Vagina (tissue), 2 donors: ENCODE results near the gene MAFG. TPM values are rescaled to one million over a fixed set of nuclear protein-coding genes. Genes with fewer than 3 reads are reported as not detected.

Source experiments
- DNase-seq, 2 donors: peaks; one replicate each; pipeline ENCODE4 v3.0.0-alpha.2; 2017; ENCODE audit errors: extremely low spot score in 2 of 2
- H3K27ac ChIP-seq: fragments of 200-600 bp; sonication (generic); one replicate; pipeline ENCODE4 v1.5.1; 2019
- H3K27me3 ChIP-seq: fragments of 200-600 bp; sonication (generic); one replicate; pipeline ENCODE4 v1.5.1; 2019
- H3K36me3 ChIP-seq, 2 donors: fragments of 200-600 bp; sonication (generic); one replicate each; pipeline ENCODE4 v1.5.1; 2017 to 2019
- H3K4me1 ChIP-seq: fragments of 200-600 bp; sonication (generic); one replicate; pipeline ENCODE4 v1.5.1; 2019
- H3K4me3 ChIP-seq, 2 donors: fragments of 200-600 bp; sonication (generic); 1 replicate in 1 of 2; 2 replicates in 1 of 2; pipeline ENCODE4 v1.5.1; 2016 to 2019
- H3K9me3 ChIP-seq: fragments of 200-600 bp; sonication (generic); one replicate; pipeline ENCODE4 v1.5.1; 2019
- POLR2A ChIP-seq, 2 donors: fragments of 450-650 bp; IDR thresholded peaks; one replicate each; pipeline ENCODE4 v1.6.1; 2017; ENCODE audit warnings: antibody characterized with exemption in 2 of 2, mild to moderate bottlenecking in 2 of 2, moderate library complexity in 2 of 2
- POLR2AphosphoS5 ChIP-seq, 2 donors: sonication (generic); formaldehyde crosslinking; IDR thresholded peaks; one replicate each; pipeline ENCODE4 v1.9.0; 2017; ENCODE audit warnings: antibody characterized with exemption in 2 of 2, mild to moderate bottlenecking in 2 of 2, low read depth in 1 of 2; ENCODE audit not compliant: insufficient read depth in 1 of 2
- intact Hi-C: fragments of 100-400 bp; cut with DNase I; formaldehyde crosslinking; loops from one replicate; pipeline ENCODE4 v1.15.1; 2023
- total RNA-seq: library from RNA; depleted of rRNA; stranded (reverse); fragments of >200 nt; gene quantifications from one replicate; pipeline ENCODE4 v1.2.3, GENCODE V29; 2016
- TF ChIP-seq, protein P1 (sequence below), 3 experiments: fragments of 450-650 bp in 2 of 3; fragments of 200-600 bp in 1 of 3; sonication (generic) in 1 of 3; IDR thresholded peaks; one replicate each; pipeline ENCODE4 v1.5.1; 2017 to 2019; ENCODE audit warnings: antibody characterized with exemption in 3 of 3, mild to moderate bottlenecking in 2 of 3, moderate library complexity in 2 of 3

Gene MAFG
- total RNA-seq, 1 donor from 2014 or later = 18.9 TPM

- Histone ChIP-seq H3K27ac (no peak overlapping the region), H3K27me3 (no peaks in the 10 kb centered on the region), H3K4me1 (peaks cover 15% of the 10 kb centered on the region), H3K9me3 (no peaks in the 10 kb centered on the region), H3K36me3 (peaks cover 0 to 54% of the 10 kb centered on the region in 2 donors), H3K4me3 (no peak overlapping the region)
- intact Hi-C loops = no loop called here
- DNase-seq = no peak
- no peak for TF ChIP-seq POLR2A (IDR thresholded peaks at IDR 0.05)
- no peak for TF ChIP-seq POLR2AphosphoS5 (IDR thresholded peaks at IDR 0.05; ENCODE audit: insufficient read depth in 1 of 2, low read depth in 1 of 2)
- TF ChIP-seq, protein P1, sequence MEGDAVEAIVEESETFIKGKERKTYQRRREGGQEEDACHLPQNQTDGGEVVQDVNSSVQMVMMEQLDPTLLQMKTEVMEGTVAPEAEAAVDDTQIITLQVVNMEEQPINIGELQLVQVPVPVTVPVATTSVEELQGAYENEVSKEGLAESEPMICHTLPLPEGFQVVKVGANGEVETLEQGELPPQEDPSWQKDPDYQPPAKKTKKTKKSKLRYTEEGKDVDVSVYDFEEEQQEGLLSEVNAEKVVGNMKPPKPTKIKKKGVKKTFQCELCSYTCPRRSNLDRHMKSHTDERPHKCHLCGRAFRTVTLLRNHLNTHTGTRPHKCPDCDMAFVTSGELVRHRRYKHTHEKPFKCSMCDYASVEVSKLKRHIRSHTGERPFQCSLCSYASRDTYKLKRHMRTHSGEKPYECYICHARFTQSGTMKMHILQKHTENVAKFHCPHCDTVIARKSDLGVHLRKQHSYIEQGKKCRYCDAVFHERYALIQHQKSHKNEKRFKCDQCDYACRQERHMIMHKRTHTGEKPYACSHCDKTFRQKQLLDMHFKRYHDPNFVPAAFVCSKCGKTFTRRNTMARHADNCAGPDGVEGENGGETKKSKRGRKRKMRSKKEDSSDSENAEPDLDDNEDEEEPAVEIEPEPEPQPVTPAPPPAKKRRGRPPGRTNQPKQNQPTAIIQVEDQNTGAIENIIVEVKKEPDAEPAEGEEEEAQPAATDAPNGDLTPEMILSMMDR (IDR thresholded peaks at IDR 0.05) = no peak
Observed at GRCh38 chr17:81899514-81900166, 27.9 kb downstream of the MAFG start.

- Histone ChIP-seq H3K36me3 (peaks cover 0 to 62% of the 10 kb centered on the region in 2 donors), H3K27me3 (no peaks in the 10 kb centered on the region), H3K27ac (no peak overlapping the region), H3K4me3 (no peak overlapping the region), H3K9me3 (no peaks in the 10 kb centered on the region), H3K4me1 (peaks cover 15% of the 10 kb centered on the region)
- no peak for TF ChIP-seq POLR2AphosphoS5 (IDR thresholded peaks at IDR 0.05; ENCODE audit: insufficient read depth in 1 of 2, low read depth in 1 of 2)
- TF ChIP-seq POLR2A (IDR thresholded peaks at IDR 0.05) = no peak
- TF ChIP-seq, protein P1 (IDR thresholded peaks at IDR 0.05) = no peak
- no peak for DNase-seq
- intact Hi-C loops = no loop called here
Observed at GRCh38 chr17:81898885-81899284, 28.6 kb downstream of the MAFG start.

DNA sequence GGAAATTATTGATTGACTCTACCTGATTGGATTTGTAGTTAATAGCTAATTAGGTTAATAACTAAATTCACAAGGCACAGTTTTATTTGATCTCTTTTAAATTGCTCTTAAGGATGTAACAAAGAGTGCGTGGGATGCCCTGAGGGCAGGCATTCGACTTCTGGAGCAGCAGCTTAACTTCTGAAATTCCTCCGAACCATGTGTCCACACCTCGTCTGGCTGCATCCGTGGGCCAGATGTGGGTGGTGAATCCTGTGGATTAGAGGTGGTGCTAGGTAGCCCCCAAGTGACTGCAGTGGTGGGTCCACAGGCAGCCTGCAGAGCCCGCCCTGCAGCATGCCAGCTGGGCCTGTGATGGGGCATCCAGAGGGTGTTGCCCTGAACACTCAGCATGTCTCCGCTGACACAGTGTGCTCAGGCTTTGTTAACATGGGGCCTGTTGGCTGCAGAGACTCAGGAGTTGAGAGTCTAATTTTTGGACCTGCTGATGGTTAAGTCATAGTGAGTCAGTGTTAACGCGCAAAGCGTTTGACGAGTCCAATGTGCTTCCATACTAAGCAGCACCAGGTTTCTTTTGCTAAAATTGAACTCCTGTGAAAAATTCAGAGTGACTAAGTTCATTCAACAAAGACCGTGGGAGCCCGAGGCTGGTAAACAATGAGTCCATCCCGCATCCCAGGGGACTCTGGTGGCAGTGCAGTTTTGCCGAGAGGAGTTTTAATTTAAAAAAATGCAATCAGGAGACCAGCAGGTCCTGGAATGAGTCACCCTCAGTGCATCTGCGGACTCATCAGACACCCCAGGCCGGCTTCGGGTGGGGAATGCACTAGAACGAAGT lies 29.3 kb downstream of the MAFG start:
- TF ChIP-seq, protein P1 (IDR thresholded peaks at IDR 0.05) = no peak
- TF ChIP-seq POLR2AphosphoS5 (IDR thresholded peaks at IDR 0.05; ENCODE audit: insufficient read depth in 1 of 2, low read depth in 1 of 2) = no peak
- no peak for TF ChIP-seq POLR2A (IDR thresholded peaks at IDR 0.05)
- Histone ChIP-seq H3K27me3 (no peaks in the 10 kb centered on the region), H3K4me3 (no peak overlapping the region), H3K36me3 (peaks cover 0 to 62% of the 10 kb centered on the region in 2 donors), H3K27ac (no peak overlapping the region), H3K4me1 (peaks cover 21% of the 10 kb centered on the region), H3K9me3 (no peaks in the 10 kb centered on the region)
- intact Hi-C loops = no loop called here
- no peak for DNase-seq

DNA sequence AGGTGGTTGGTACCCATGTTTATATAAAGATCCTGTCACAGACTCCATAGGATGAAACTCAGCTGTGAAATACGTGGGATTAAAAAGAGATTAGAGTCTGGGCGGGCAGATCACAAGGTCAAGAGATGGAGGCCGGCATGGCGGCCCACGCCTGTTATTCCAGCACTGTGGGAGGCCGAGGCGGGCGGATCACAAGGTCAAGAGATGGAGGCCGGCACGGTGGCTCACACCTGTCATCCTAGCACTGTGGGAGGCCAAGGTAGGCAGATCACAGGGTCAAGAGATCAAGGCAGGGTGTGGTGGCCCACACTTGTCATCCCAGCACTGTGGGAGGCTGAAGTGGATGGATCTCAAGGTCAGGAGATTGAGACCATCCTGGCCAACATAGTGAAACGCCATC lies 32.1 kb downstream of the MAFG start:
- Histone ChIP-seq H3K4me1 (peaks cover 23% of the 10 kb centered on the region), H3K27me3 (no peaks in the 10 kb centered on the region), H3K27ac (no peak overlapping the region), H3K4me3 (no peak overlapping the region), H3K36me3 (peaks cover 0 to 58% of the 10 kb centered on the region in 2 donors), H3K9me3 (no peaks in the 10 kb centered on the region)
- intact Hi-C loops = no loop called here
- TF ChIP-seq POLR2A (IDR thresholded peaks at IDR 0.05) = no peak
- TF ChIP-seq, protein P1 (IDR thresholded peaks at IDR 0.05) = no peak
- TF ChIP-seq POLR2AphosphoS5 (IDR thresholded peaks at IDR 0.05; ENCODE audit: insufficient read depth in 1 of 2, low read depth in 1 of 2) = no peak
- no peak for DNase-seq

GRCh38 chr17:81891303-81891552 lies 36.3 kb downstream of the MAFG start:
- H3K36me3 ChIP-seq = peaks cover 0 to 55% of the 10 kb centered on the region in 2 donors
- intact Hi-C loops = no loop called here
- H3K27me3 ChIP-seq = no peaks in the 10 kb centered on the region
- peak overlapping the region; percentile 82 to 95 for H3K4me3 ChIP-seq
- DNase-seq = no peak
- H3K9me3 ChIP-seq = no peaks in the 10 kb centered on the region
- no peak for TF ChIP-seq POLR2A (IDR thresholded peaks at IDR 0.05)
- peak overlapping the region; percentile 72 for H3K27ac ChIP-seq
- H3K4me1 ChIP-seq = peaks cover 35% of the 10 kb centered on the region
